DOHH2 (cell line): ENCODE data around the gene GATAD2B.
"Not testable (repeated sequence)": the region's sequence is repeated elsewhere in the genome, so short reads cannot be mapped to it uniquely, and the experiment has no call there.

ENCODE experiments used
- H3F3A ChIP-seq: fragments of 200-600 bp; sonication (generic), shearing (Covaris generic); 2 replicates; pipeline ENCODE4 v1.6.0; 2016; ENCODE audit warnings: antibody characterized with exemption, mild to moderate bottlenecking; ENCODE audit not compliant: control insufficient read depth, insufficient read depth
- H3K27ac ChIP-seq: fragments of 200-600 bp; sonication (generic); 2 replicates; pipeline ENCODE4 v1.5.1; 2014; ENCODE audit warnings: low read depth, mild to moderate bottlenecking, low read length, moderate library complexity
- H3K27me3 ChIP-seq: fragments of 200-600 bp; sonication (generic); 2 replicates; pipeline ENCODE4 v1.6.1; 2014; ENCODE audit warnings: mild to moderate bottlenecking, low read length, mixed read lengths; ENCODE audit not compliant: control insufficient read depth
- H3K36me3 ChIP-seq: fragments of 200-600 bp; sonication (generic); 2 replicates; pipeline ENCODE4 v1.6.1; 2014; ENCODE audit warnings: mild to moderate bottlenecking, low read length, moderate library complexity, mixed read lengths; ENCODE audit not compliant: control insufficient read depth
- H3K4me1 ChIP-seq: fragments of 200-600 bp; sonication (generic); 2 replicates; pipeline ENCODE4 v1.6.1; 2014; ENCODE audit warnings: mild to moderate bottlenecking, low read length, mixed read lengths; ENCODE audit not compliant: control insufficient read depth
- H3K4me2 ChIP-seq: fragments of 200-600 bp; sonication (generic); 2 replicates; pipeline ENCODE4 v1.6.0; 2014; ENCODE audit warnings: mild to moderate bottlenecking, low read length, moderate library complexity
- H3K4me3 ChIP-seq: fragments of 200-600 bp; sonication (generic); 2 replicates; pipeline ENCODE4 v1.5.1; 2014; ENCODE audit warnings: mild to moderate bottlenecking, low read length, mixed read lengths
- H3K79me2 ChIP-seq: fragments of 200-600 bp; sonication (generic); 2 replicates; pipeline ENCODE4 v1.6.1; 2014; ENCODE audit warnings: mild to moderate bottlenecking, low read length, mixed read lengths; ENCODE audit not compliant: control insufficient read depth
- H3K9me2 ChIP-seq: fragments of 200-600 bp; sonication (generic); replicated peaks from 2 replicates; pipeline ENCODE4 v1.6.1; 2014; ENCODE audit warnings: mild to moderate bottlenecking, low read length, mixed read lengths; ENCODE audit not compliant: control insufficient read depth
- H3K9me3 ChIP-seq: fragments of 200-600 bp; sonication (generic); 2 replicates; pipeline ENCODE4 v1.6.1; 2014; ENCODE audit warnings: antibody characterized with exemption, low read length, mixed read lengths; ENCODE audit not compliant: control insufficient read depth, insufficient read depth
- H4K20me1 ChIP-seq: fragments of 200-600 bp; sonication (generic); 2 replicates; pipeline ENCODE4 v1.6.0; 2014; ENCODE audit warnings: low read depth, mild to moderate bottlenecking, antibody characterized with exemption, low read length, moderate library complexity; ENCODE audit not compliant: control insufficient read depth, insufficient read depth
- CTCF ChIP-seq: fragments of 200-600 bp; sonication (generic); IDR thresholded peaks from one replicate; pipeline ENCODE4 v1.5.1; 2014; ENCODE audit warnings: antibody characterized with exemption, mild to moderate bottlenecking, low read depth, low read length; ENCODE audit not compliant: poor library complexity, severe bottlenecking
- EZH2phosphoT487 ChIP-seq: fragments of 200-600 bp; sonication (generic); IDR thresholded peaks from 2 replicates; pipeline ENCODE4 v1.6.1; 2017; ENCODE audit warnings: borderline replicate concordance, mild to moderate bottlenecking, antibody characterized with exemption, low read length, moderate library complexity, mixed read lengths

The GATAD2B gene

DNA sequence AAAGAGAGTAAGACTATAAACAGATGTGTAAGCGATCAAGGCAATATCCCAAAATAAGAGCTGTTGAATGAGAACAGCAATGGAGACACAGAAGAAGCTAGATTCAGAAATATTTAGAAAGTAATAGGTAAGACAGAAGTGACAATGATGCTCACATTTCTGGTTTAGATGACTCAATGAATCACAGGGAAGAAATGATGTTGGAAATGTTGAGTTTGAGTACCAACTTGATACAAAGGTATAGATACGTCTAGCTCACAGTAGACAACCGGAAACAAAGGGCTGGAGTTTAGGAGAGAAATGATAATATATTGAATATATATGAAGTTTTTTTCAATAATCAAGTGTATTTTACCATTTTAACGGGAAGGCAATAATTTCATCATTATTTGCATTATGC is 6.5 kb downstream of the GATAD2B start:
- H3F3A ChIP-seq: peaks cover 3% of the 10 kb centered on the region
- no peak overlapping the region for H3K4me2 ChIP-seq
- H4K20me1 ChIP-seq: peaks cover 32% of the 10 kb centered on the region
- peaks cover 100% of the 10 kb centered on the region for H3K79me2 ChIP-seq
- peaks cover 29% of the 10 kb centered on the region for H3K4me1 ChIP-seq
- H3K4me3 ChIP-seq: no peak overlapping the region
- TF ChIP-seq CTCF (no peak), EZH2phosphoT487 (no peak)
- no peaks in the 10 kb centered on the region for H3K9me2 ChIP-seq
- H3K9me3 ChIP-seq: no peaks in the 10 kb centered on the region
- H3K27me3 ChIP-seq: no peaks in the 10 kb centered on the region
- no peak overlapping the region for H3K27ac ChIP-seq
- H3K36me3 ChIP-seq: peaks cover 49% of the 10 kb centered on the region

DNA sequence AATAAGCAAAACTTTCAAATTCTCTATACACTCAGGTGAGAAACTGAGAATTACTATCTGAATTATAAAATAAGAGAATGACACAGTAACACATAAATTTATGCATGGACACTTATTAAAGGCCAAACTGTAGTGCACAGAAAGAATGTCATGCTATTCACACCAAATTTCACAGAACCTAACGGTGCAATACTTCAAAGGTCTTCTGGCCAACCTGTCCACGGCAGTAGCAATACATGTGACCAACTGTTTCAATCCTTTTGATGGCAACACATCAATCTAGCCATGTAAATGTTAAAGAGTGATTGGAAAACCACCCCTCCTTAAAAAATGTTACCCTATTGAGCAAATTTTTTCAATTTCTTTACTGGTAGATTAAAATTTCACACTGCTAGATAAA is 10.4 kb downstream of the GATAD2B start:
- Histone ChIP-seq H3K79me2 (peaks cover 100% of the 10 kb centered on the region), H3K36me3 (peaks cover 29% of the 10 kb centered on the region), H4K20me1 (peaks cover 5% of the 10 kb centered on the region; the same call in 1 of the 2 replicates)

DNA sequence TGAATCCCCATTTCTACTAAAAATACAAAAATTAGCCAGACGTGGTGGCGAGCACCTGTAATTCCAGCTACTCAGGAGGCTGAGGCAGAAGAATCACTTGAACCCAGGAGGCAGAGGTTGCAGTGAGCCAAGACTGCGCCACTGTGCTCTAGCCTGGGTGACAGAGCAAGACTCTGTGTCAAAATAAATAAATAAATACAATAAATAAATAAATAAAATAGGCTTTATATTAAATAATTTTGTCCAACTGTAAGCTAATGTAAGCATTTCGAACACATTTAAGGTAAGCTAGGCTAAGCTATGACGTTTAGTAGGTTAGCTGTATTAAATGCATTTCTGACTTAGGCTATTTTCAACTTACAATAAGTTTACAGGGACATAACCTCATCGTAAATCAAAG is 12.2 kb downstream of the GATAD2B start:
- H3K9me3 ChIP-seq, H3K4me1 ChIP-seq, H3K27me3 ChIP-seq, H3K4me2 ChIP-seq, H3K4me3 ChIP-seq, H3K27ac ChIP-seq, H3K9me2 ChIP-seq, H3F3A ChIP-seq: not testable (repeated sequence)
- peaks cover 10% of the 10 kb centered on the region; the same call in 1 of the 2 replicates for H4K20me1 ChIP-seq
- peaks cover 27% of the 10 kb centered on the region for H3K36me3 ChIP-seq
- peaks cover 100% of the 10 kb centered on the region for H3K79me2 ChIP-seq

More for the DNA sequence above, 10.4 kb downstream of the GATAD2B start:
- no peaks in the 10 kb centered on the region for H3F3A ChIP-seq
- no peaks in the 10 kb centered on the region for H3K9me2 ChIP-seq
- H3K4me2 ChIP-seq: no peak overlapping the region
- H3K4me1 ChIP-seq: no peaks in the 10 kb centered on the region
- H3K27ac ChIP-seq: no peak overlapping the region
- no peaks in the 10 kb centered on the region for H3K27me3 ChIP-seq
- TF ChIP-seq CTCF (no peak), EZH2phosphoT487 (no peak)
- H3K4me3 ChIP-seq: no peak overlapping the region
- H3K9me3 ChIP-seq: no peaks in the 10 kb centered on the region

DNA sequence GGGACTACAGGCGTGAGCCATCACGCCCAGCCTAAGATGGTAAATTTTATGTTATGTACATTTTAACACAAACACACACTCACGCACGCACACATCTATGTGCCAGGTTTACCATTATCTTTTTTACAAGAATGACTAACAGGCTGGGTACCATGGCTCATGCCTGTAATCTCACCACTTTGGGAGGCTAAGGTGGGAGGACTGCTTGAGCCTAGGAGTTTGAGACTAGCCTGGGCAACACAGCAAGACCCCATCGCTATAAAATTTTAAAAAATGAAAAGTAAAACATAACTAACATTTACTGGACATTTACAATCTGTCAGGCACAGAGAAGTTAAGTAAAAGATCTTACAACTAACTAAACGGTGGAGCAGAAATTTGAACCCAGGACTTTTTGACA is 14.7 kb downstream of the GATAD2B start:
- Histone ChIP-seq H3K4me3 (no peak overlapping the region), H4K20me1 (peaks cover 20% of the 10 kb centered on the region; the same call in 1 of the 2 replicates), H3K9me3 (no peaks in the 10 kb centered on the region), H3K27ac (no peak overlapping the region), H3K27me3 (no peaks in the 10 kb centered on the region), H3K4me1 (peaks cover 12% of the 10 kb centered on the region), H3K79me2 (peaks cover 100% of the 10 kb centered on the region), H3K36me3 (peaks cover 29% of the 10 kb centered on the region), H3F3A (no peaks in the 10 kb centered on the region), H3K9me2 (no peaks in the 10 kb centered on the region), H3K4me2 (no peak overlapping the region)
- TF ChIP-seq CTCF (no peak), EZH2phosphoT487 (no peak)
